Midbrain (tissue), 1 donor: ENCODE data around the gene HEPHL1.
"Not testable (repeated sequence)": the region's sequence is repeated elsewhere in the genome, so short reads cannot be mapped to it uniquely, and the experiment has no call there.

Source experiments
- DNase-seq: peaks from one replicate; lab custom pipeline; 2025; lab: John Stamatoyannopoulos, UW

Gene HEPHL1

GRCh38 chr11:94084164-94084563 is 63.0 kb downstream of the HEPHL1 start:
- DNase-seq: no peak

DNA sequence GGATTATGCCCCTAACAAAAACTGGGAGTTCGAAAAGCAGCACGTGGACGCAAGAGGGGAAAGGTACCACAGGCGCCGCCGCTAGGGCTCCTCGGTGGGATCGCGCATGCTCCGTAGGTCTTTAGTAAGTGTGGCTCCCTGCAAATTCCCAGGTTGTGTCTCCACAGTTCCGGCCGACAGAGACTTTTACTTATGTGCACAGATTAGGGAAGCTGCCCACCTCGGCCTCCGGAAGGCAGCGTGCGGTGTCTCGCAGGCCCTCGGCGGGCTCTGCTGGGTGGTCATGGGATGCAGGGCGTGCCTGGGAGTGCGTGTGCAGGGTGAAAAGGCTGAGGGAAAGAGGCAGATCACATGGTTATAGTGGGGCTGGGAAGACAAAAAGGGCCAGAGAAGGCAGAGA is 67.8 kb downstream of the HEPHL1 start:
- DNase-seq: no peak

GRCh38 chr11:94089341-94089740 is 68.2 kb downstream of the HEPHL1 start:
- no peak for DNase-seq

- DNase-seq: no peak
Observed at GRCh38 chr11:94090401-94090800, 69.2 kb downstream of the HEPHL1 start.

- no peak for DNase-seq
Observed at GRCh38 chr11:94091091-94091490, 69.9 kb downstream of the HEPHL1 start.

DNA sequence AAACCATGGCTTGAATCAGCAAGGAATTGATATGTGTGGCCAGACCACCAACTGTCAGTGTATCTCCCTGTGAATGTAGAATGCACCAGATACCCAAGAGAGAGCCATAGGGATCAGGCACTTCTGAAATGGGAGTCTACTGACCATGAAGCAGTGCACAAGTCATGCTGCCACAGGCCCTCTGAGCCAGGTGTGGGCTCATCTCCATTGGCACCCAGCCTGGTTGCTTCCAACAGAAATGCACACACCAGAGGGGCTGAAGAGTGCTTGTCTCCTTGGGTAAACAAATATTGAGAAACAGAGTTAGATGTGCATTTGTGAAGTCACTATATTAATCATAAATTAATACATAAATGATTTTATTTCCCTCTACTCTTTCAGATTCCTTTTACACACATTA is 79.1 kb downstream of the HEPHL1 start:
- no peak for DNase-seq

DNA sequence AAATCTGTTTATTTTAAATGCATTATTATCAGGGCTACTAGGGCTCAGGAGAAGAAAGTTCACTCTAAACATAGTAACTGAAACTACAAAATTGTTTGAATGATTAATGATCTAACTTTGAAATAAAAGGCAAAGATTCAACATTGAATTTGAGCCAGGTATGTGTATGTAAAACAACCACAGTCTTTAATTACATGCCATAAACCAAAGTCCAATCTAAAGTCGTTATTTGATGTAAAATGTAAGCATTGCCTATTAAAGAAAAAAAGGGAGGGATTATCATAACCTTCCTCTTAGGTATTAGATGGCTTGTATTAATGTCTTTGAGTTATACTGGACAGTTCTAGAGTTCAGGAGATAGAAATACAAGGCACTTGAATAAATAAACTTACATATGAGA is 82.3 kb downstream of the HEPHL1 start:
- DNase-seq: no peak

- no peak for DNase-seq
Observed at GRCh38 chr11:94104734-94105133, 83.6 kb downstream of the HEPHL1 start.

- DNase-seq: no peak
Observed at GRCh38 chr11:94106716-94107115, 85.6 kb downstream of the HEPHL1 start.

DNA sequence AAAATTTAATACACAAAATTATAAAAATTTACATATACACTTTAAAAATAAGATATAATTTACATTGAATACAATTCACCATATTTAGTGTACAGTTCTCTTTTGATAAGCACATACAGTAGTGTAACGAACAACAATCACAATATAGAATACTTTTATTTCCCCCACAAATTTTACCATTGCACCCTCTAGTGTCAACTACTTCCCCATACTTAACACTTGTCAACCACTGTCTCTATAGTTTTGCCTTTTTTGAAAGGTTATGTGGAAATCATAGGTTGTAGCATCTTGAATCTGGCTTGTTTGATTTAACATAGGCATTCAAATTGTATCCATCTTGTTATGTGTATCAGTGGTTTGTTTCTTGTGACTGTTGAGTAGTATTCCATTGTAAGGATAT is 86.2 kb downstream of the HEPHL1 start:
- no peak for DNase-seq

GRCh38 chr11:94111241-94111640 is 90.1 kb downstream of the HEPHL1 start:
- no peak for DNase-seq

DNA sequence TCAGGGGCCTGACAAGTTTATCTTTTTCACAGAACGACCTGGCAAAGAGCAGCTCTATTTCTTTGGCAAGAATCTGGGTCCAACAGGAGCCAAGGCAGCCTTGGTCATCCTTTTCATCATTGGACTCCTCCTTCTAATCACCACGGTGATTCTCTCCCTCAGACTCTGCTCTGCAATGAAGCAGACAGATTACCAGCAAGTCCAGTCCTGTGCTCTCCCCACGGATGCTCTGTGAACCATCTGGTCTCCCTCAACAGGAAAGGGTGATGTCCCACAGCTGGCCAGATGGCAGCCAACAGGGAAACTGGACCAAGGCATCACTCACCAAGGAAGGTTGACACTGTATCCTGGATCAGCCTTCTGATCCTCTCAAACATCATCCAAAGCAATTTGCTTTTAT is 90.5 kb downstream of the HEPHL1 start:
- no peak for DNase-seq

DNA sequence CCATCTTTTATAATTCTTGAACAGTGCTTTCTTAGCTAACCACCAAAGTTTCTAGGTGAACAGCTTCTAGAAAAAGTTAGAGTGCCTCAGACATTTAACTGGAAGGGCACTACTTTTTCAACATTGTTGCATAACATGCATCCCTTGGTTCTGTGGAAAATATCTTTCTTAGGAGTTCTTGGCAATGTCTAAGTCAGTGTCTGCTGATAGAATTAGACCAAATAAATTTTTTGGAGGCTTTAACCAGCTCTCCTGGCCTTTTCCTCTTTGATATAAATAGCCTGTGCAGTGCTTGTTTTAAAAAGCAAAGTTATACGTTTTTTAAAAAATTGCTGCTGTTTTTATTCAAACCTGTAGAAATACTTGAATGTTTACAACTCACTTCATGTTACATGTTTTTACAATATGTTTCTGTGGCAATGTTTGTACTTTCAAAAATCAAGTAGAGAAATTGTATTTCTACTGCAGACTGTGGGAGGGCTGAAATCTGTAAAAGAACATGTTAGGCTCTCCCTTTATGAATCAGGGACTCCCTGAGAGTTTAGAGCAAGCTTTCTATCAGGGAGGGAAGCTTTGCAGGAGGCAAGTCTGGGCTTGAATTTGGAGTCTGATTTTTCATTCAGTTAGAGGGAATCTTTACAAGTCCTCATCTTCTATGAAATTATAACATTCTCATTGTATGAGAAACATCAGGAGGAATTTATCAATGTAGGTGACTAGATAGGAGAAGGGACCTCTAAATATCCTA is 91.2 kb downstream of the HEPHL1 start:
- DNase-seq: no peak

- no peak for DNase-seq
Observed at GRCh38 chr11:94117197-94117574, 96.0 kb downstream of the HEPHL1 start.

DNA sequence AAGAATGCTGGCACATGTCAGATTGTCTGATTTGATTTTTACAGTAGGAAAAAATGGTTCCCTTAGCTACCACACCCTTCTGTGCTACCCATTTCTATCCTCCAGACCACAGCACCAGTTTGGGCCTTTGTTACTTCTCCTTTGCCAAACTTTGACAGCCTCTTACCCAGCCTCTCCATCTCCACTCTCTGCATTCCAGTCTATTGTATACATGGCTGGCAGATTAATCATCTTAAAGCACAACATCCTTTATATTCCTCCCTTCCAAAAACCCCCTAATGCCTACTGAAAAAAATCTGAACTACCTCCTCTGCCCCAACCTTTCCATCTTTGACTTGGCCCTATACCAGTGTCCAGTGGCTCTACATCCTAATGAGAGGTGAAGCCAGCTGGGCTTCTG is 96.7 kb downstream of the HEPHL1 start:
- DNase-seq: no peak

DNA sequence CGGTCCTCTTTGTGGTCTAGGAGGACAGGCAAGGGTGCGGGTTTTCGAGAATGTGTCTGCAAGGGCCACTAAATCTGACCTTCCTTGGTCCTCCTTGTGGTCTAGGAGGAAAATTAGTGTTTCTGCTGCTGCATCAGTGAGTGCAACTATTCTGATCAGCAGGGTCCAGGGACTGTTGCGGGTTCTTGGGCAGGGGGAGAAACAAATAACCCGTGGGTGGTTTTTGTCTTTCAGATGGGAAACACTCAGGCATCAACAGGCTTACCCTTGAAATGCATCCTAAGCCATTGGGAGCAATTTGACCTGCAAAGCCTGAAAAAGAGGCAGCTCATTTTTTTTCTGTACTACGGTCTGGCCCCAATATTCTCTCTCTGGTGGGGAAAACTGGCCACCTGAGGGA is 98.5 kb downstream of the HEPHL1 start:
- not testable (repeated sequence) for DNase-seq

DNA sequence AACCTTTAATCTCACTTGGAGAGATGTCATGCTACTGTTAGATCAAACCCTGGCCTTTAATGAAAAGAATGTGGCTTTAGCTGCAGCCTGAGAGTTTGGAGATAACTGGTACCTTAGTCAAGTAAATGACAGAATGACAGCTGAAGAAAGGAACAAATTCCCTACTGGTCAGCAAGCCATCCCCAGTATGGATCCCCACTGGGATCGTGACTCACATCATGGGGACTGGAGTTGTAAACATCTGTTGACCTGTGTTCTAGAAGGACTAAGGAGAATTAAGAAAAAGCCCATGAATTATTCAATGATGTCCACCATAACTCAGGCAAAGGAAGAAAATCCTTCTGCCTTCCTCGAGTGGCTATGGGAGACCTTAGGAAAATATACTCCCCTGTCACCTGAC is 99.4 kb downstream of the HEPHL1 start:
- not testable (repeated sequence) for DNase-seq

- DNase-seq: no peak
Observed at GRCh38 chr11:94120946-94121345, 99.8 kb downstream of the HEPHL1 start.

- DNase-seq: no peak
Observed at GRCh38 chr11:94125407-94126115, 104.4 kb downstream of the HEPHL1 start.

DNA sequence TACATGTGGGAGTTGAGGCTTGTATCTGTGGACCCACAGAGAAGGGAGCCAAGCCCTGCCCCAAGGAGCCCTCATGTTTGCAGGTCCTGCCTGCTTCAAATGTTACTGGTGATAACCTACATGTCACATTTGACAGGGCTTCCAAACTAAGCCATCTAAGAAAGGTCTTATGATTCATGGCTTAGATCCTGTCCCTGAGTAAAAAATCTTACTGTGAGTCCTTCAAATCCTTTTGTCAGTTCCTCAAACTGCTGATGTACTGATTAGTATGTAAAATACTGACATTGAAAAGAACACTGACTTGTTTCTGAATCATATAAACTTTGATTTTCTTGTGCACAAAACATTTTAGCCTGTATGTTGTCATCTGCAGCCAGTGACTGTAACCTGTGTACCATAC is 106.5 kb downstream of the HEPHL1 start:
- DNase-seq: no peak

DNA sequence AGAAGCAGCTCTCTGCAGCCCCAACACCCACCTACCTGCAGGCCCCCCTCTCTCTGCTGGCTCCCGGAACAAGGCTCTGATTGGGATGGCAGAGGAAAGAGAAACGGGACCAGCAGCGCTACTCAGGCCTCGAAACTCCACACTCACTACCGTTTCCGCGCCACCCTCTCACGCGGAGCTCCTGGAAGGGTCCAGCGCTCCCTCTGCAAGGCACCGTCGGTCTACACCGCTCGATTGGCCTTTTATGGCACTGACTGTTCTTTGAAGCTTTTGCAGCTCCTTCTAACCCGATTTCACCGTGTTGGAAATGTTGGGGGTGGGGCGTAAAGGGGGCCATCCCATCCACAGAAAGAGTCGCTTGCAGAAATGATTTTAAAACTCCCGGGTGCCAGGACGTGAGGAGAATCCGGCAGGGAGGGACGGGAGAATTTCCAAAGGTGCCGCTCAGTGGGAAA is 107.2 kb downstream of the HEPHL1 start:
- DNase-seq: no peak

DNA sequence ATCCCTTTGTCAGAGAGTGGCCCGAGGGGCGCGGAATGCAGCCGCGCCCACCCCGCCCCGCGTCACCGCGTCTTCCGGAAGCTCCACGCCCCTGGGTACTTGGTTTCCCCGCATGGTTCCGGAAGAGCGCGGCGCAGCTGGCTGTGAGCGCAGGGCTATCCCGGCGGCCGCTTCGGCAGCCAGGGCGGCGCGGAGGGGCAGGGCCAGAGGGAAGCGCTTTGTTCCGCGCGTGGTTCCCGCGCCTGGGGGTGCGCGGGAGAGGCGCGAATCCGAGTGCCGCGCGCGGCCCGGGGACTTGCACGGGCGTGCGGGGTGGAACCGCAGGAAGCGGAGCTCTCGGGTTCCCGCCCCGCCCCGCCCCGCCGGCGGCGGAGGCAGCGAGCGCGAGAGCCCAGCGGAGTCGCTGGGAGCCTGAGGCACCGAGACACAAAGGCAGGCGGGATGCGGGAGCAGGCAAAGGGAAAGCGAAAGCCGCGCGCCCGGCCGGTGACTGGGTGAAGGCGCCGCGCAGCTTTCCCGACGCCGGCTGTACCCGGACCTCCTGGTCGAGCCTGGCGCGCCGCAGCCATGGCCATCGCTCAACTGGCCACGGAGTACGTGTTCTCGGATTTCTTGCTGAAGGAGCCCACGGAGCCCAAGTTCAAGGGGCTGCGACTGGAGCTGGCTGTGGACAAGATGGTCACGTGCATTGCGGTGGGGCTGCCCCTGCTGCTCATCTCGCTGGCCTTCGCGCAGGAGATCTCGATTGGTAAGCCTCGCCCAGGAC is 107.8 kb downstream of the HEPHL1 start, which contains the start of gene PANX1:
Gene PANX1, plus strand, starts transcription at position 96 of the 766 bp plus-strand sequence. Its CDS starts 472 bp downstream, at position 568.
- peak; percentile 76 for DNase-seq
